ENCODE results near the gene BTRC. TPM values are rescaled to one million over a fixed set of nuclear protein-coding genes. Genes with fewer than 3 reads are reported as not detected.
"Not testable (repeated sequence)": the region's sequence is repeated elsewhere in the genome, so short reads cannot be mapped to it uniquely, and the experiment has no call there.

BTRC gene
- total RNA-seq, 1 experiment from 2014 or later, result 29.1 TPM

GRCh38 chr10:101323495-101323894, 30.5 kb upstream of the BTRC start:
- no peak overlapping the region for H3K27ac ChIP-seq (ENCODE audit: low read depth, low read length)
- CTCF ChIA-PET, result no interaction called here
- no peaks in the 10 kb centered on the region for H3K36me3 ChIP-seq (ENCODE audit: control insufficient read depth in 1 of 2, insufficient read depth in 2 of 2, low read length in 2 of 2)
- 0 out of 2 replicates have a peak, but pooled peaks have one; percentile 30 for ATAC-seq
- no peak for DNase-seq (ENCODE audit: low read depth, low spot score)
- H3K79me2 ChIP-seq (ENCODE audit: insufficient read depth, low read length), result no peaks in the 10 kb centered on the region
- TF ChIP-seq ZFX (IDR thresholded peaks at IDR 0.05) (0 out of 2 replicates have a peak, but pooled peaks have one; percentile 15), ZNF274 (IDR thresholded peaks at IDR 0.05; ENCODE audit: low read depth, low read length) (no peak)
- H3K4me3 ChIP-seq (replicated peaks in 1 of 2; ENCODE audit: low read depth in 1 of 2, low read length in 2 of 2), result no peak overlapping the region
- RAD21 ChIA-PET (ENCODE audit: low non-redundant PET in 1 of 2, low total read pairs in 2 of 2, uncharacterized antibody in 2 of 2, unreplicated experiment in 2 of 2), result no interaction called here
- peaks cover 8% of the 10 kb centered on the region; the same call in 1 of the 2 replicates for H3K27me3 ChIP-seq (ENCODE audit: insufficient read depth, low read length)
- no peak overlapping the region for H3K4me2 ChIP-seq (ENCODE audit: low read length)
- POLR2A ChIA-PET, result no interaction called here
- no TSS peak for BruUV-seq (replicated peaks)
- intact Hi-C loops (cut with micrococcal nuclease), result no loop called here
- no peaks in the 10 kb centered on the region for H3K4me1 ChIP-seq (ENCODE audit: control insufficient read depth in 1 of 2, insufficient read depth in 2 of 2, low read length in 2 of 2)
- H2AFZ ChIP-seq (ENCODE audit: low read depth, low read length, poor library complexity, severe bottlenecking), result no peak overlapping the region
- no peaks in the 10 kb centered on the region; a peak in 1 of 4 replicates for H3K9me3 ChIP-seq (ENCODE audit: control insufficient read depth in 1 of 2, insufficient read depth in 1 of 2, low read depth in 1 of 2, low read length in 2 of 2)
- no peaks in the 10 kb centered on the region for H4K20me1 ChIP-seq (ENCODE audit: insufficient read depth)
- H3K9me2 ChIP-seq (ENCODE audit: insufficient read depth), result no peaks in the 10 kb centered on the region
- H3K9ac ChIP-seq (ENCODE audit: low read length), result no peak overlapping the region

GRCh38 chr10:101327454-101327853, 26.5 kb upstream of the BTRC start:
- not testable (repeated sequence) for H3K27ac ChIP-seq (ENCODE audit: low read depth, low read length); BruUV-seq (replicated peaks); ATAC-seq

More at GRCh38 chr10:101327454-101327853, 26.5 kb upstream of the BTRC start:
- H3K79me2 ChIP-seq (ENCODE audit: insufficient read depth, low read length); H3K27me3 ChIP-seq (ENCODE audit: insufficient read depth, low read length); POLR2A ChIA-PET; DNase-seq (ENCODE audit: low read depth, low spot score); H4K20me1 ChIP-seq (ENCODE audit: insufficient read depth); intact Hi-C loops (cut with micrococcal nuclease); H3K36me3 ChIP-seq (ENCODE audit: control insufficient read depth in 1 of 2, insufficient read depth in 2 of 2, low read length in 2 of 2); H3K4me2 ChIP-seq (ENCODE audit: low read length); H3K4me1 ChIP-seq (ENCODE audit: control insufficient read depth in 1 of 2, insufficient read depth in 2 of 2, low read length in 2 of 2); H3K9me3 ChIP-seq (ENCODE audit: control insufficient read depth in 1 of 2, insufficient read depth in 1 of 2, low read depth in 1 of 2, low read length in 2 of 2); CTCF ChIA-PET; H3K9ac ChIP-seq (ENCODE audit: low read length); H3K4me3 ChIP-seq (replicated peaks in 1 of 2; ENCODE audit: low read depth in 1 of 2, low read length in 2 of 2); H3K9me2 ChIP-seq (ENCODE audit: insufficient read depth); RAD21 ChIA-PET (ENCODE audit: low non-redundant PET in 1 of 2, low total read pairs in 2 of 2, uncharacterized antibody in 2 of 2, unreplicated experiment in 2 of 2); H2AFZ ChIP-seq (ENCODE audit: low read depth, low read length, poor library complexity, severe bottlenecking): not testable (repeated sequence)

Data from HCT116 (cell line).